NOMO-1 treated with dmso at 0.1 percent for 144 hours (cell line): ENCODE measurements around the gene TGFB1.
"Not testable (repeated sequence)": the region's sequence is repeated elsewhere in the genome, so short reads cannot be mapped to it uniquely, and the experiment has no call there.

Source experiments
- DNase-seq: peaks from one replicate; lab custom pipeline; 2025; ENCODE audit not compliant: unreplicated experiment; lab: John Stamatoyannopoulos, UW

The TGFB1 gene

DNA sequence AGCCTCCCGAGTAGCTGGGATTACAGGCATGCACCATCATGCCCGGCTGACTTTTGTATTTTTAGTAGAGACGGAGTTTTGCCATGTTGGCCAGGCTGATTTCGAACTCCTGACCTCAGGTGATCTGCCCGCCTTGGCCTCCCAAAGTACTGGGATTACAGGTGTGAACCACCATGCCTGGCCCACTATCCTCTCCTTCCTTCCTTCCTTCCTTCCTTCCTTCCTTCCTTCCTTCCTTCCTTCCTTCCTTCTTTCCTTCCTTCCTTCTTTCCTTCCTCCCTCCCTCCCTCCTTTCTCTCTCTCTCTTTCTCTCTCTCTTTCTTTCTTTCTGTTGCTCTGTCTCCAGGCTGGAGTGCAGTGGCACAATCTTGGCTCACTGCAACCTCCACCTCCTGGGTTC, 17.4 kb upstream of the TGFB1 start:
- not testable (repeated sequence) for DNase-seq

DNA sequence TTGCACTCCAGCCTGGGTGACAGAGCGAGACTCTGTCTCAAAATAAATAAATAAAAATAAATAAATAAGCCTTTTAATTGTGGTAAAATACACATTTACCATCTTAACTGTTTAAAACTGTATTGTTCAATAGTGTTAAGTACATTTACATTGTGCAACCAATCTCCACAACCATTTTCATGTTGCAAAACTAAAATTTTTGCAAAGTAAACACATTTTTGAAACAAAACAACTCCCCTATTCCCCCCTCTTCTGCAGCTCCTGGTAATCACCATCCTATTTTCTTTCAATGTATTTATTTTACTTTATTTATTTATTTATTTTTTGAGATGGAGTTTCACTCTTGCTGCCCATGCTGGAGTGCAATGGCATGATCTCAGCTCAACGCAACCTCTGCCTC, 16.0 kb upstream of the TGFB1 start:
- DNase-seq, result no peak

DNA sequence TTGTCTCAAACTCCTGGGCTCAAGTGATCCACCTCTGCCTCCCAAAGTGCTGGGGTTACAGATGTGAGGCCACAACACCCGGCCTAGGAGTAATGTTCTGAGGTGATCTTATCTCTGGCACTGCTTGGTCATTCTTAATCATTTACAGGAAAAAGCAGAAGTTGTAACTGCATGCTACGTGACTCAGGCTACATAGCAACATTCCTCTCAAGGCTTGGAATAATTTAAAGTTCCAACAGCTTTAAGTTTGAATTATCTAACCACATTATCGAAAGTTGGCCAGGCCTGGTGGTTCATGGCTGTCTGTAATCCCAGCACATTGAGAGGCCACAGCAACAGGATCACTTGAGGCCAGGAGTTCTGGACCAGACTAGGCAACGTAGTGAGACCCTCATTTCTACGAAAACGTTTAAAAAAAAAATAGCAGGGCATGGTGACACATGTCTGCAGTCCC, 14.2 kb upstream of the TGFB1 start:
- peak; percentile 51 for DNase-seq

DNA sequence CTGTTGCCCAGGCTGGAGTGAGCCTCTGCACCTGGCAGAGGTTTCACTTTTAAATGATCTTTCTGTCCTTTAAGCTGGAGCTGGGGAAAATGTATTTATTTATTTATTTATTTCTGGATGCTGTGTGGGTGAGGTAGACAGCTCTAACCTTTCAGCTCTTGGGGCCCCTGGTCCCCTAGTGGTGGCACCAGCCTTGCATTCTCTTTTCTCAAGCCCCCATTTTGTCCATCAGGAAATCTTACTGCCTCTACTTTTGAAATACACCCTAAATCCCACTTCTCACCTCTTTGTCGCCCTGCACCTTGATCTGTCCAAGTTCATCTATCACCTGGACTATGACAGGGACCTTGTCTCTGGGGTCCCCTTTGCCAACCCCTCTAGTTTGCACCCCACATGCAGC, 12.4 kb upstream of the TGFB1 start:
- no peak for DNase-seq

DNA sequence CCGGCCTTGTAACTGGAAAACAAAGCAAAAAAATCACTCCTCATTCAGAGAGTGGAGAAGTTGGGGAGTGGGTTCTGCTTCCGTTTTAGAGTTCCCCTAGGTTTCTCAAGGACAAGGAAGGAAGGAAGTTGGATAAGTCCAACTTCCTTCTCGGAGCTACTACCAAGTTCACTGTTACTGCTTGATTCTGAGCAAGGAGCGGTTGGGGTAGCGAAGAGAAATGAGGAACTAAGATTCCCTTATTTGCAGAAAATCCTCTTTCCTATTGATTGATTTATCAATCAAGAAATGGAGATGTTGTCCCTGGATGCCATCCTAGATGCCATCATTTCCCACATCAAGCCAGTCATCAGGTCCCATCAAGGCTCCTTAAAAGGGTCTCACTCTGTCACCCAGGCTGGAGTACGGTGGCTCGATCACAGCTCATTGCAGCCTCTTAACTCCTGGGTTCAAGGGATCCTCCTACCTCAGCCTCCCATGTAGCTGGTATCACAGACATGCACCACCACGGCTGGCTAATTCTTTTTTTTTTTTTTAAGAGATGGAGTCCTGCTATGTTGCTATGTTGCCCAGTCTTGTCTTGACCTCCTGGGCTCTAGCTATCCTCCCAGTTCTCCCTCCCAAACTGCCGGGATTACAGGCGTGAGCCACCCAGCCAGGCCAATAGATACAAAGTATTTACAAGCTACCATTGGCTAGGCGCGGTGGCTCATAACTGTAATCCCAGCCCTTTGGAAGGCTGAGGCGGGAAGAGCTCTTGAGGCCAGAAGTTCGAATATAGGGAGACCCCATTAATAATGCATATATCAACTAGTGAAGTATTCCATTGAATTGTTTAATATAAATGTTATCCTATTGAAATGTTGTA, 11.0 kb upstream of the TGFB1 start:
- DNase-seq, result no peak

DNA sequence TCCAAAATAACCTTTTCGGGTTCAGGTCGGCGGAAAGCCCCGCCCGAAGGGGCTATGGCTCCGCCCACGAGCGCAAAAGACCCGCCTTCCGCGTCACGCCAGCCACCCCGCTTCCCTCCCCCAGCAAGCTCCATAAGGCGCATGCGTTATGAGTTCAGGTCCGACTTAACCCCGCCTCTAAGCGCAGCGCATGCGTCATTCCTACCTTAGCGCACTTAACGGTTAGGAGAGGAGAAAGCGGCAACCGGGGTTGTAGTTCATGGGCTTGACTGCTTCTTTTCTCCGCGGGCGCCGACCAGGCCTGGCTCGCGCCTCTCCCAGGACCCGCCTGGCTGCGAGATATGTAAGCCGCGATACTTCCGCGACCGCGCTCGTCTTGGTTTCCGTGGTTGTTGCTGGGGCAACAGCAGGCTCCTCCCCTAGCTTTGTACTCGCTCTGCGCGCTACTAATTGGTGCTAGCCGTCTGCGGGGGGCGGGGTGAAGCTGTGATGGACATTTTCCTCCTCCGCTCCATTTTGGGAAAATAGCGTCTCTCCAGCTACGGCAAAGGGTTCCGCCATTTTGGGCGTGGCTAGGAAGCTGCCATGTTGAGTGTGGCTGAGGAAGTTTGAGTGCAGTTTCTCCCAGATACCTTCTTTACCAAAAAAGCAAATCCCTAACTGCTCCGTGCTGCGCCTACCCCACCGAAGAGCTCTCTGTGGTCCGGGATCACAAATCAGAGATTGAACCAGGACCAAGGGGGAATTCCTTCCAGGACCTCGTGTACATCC, 10.2 kb upstream of the TGFB1 start, which contains the start of gene B9D2:
Gene B9D2, minus strand, starts transcription at position 397 of the 771 bp plus-strand sequence. CDS start 630 bp downstream, outside the sequence.
- DNase-seq, result peak; percentile 97

DNA sequence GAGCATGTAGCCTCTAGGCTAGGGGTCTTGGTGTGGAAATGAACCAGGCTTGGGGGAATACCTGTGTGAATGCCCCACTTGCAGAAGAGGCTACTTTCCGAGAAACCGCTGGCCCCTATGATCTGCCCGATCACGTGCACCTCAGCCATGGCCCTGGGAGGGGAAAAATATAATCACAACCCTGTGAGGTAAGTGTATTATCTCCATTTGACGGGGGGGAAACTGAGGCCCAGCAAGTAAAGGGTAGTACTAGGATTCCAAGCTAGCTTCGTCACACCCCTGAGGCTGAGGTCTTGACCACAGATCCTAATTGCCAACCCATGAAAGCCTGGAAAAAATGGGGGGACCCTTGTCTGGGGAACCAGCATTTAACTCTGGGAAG, 9.6 kb upstream of the TGFB1 start:
- no peak for DNase-seq

DNA sequence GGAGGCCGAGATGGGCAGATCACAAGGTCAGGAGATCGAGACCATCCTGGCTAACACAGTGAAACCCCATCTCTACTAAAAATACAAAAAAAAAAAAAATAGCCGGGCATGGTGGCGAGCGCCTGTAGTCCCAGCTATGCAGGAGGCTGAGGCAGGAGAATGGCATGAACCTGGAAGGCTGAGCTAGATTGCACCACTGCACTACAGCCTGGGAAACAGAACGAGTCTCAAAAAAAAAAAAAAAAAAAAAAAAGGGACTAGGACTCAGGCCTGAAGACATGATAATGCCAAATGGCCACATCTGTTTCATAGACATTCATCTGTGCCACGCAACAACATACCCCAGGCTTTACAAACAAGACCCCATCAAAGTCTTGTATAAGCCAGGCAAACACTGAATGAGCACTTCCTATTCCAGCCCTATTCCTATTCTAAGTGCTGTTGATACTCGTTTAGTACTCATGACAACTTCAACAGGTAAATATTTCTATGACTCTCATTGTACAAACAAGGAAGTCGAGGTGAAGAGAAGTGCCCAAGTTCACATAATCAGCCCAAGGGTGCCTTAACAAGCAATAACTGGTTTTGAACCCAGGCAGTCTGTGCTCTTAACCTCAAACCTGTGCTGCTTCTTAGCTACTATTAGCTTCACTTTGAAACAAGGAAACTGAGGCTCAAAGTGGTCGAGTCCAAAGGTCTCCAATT, 8.6 kb upstream of the TGFB1 start:
- no peak for DNase-seq

DNA sequence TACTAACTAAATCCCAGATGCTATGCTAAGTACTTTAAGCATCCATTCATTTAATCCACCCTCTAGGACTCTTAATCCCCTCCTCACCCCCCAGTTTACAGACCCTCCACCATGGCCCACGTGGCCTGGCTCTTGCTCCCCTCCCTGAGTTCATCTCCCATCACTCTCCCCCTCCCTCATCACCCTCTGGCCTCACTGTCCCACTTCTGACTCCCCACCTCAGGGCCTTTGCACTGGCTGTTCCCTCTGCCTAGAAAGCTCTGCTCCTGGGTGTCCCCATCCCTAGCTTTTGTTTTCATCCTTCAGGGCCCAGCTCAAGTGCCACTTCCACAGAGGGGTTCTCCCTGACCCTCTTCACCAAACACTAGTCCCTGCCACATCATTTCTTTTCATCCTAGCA, 6.0 kb upstream of the TGFB1 start:
- DNase-seq, result no peak

DNA sequence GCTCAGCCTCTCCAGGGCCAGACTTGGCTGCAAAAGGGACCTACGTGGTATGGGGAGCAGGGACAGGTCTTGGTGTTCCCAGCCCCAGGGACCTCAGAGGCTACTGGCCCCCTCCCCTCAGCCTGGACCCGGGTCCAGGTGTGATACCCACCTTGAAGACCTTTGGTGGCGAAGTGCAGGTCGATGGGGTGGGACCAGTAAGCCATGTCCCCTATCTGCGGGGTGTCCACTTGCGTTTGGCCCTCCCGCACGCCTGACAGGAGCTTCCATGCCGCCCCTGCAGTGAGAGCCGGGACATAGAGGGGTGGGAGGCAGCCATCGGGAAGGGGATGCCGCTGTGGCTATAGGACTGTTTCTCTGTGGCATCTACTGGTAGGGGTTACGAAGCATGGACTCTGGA, 4.0 kb upstream of the TGFB1 start:
- no peak for DNase-seq

DNA sequence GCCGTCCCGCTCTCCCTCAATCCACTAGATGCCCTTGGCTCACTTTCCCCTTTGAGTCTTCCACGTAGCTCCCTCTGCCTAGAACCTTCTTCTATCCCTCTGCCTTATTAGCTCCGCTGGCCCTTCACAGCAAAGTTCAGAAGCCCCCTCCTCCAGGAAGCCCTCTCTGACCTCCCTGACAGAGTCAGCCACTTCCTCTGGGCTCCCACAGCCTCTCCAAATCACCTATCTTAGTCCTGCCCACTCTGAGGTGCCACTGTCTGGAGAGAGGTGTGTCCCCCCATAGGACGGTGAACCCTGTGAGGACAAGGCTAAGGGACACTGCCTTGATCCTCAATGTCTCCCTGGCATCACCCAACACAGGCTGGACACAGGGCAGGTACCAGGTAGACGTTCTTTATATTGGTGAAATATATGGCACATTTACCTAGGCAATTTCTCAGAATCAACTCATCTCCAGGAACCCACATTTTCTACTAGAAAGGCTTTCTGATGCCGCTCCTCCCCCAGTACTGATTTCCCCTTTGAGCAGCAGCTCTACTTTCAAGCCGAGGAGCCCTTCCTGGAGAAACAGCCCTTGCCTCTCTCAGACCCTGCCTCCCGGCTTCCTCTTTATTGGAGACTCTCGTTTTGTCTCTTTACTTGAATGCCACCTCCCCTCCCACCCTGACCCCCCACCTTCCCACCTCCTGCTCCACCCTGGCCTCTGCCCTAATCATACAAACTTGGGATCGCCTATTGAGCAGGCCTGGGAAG, 3.4 kb upstream of the TGFB1 start:
- DNase-seq, result no peak

DNA sequence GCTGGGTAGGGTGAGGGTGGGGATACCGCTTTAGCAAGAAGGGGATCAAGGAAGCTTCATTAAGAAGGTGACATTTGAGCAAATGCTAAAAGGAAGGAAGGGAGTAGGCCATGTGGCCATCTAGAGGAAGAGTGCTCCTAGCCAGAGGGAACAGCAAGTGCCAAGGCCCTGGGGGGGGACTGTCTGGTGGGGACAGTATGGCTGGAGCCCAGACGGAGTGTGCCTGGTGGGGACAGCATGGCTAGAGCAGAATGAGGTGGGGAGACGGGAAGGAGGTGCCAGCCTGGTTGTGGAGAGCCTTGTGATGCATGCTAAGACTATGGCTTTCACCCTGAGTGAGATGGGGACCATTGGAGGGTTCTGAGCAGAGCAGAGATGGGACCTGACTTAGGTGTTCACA, 2.1 kb upstream of the TGFB1 start:
- DNase-seq, result no peak

DNA sequence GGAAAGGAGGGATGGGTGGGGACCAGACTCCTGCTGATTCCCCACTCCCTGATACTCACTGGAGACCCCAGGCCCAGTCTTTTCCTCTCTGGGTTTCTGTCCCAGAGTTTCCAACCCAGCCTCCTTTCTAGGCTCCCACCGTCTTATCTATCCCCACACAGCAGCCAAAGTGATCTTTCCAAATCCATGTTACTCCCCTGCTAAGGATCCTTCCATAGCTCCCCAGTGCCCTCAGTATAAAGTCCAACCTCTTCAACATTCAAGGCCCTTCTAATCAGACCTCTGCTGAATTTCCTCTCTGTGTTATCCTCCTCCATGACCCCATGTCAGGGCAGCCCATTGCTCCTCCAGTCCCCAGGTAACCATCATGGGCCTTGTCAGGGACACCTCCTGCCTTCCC, 1.3 kb upstream of the TGFB1 start:
- DNase-seq, result no peak

DNA sequence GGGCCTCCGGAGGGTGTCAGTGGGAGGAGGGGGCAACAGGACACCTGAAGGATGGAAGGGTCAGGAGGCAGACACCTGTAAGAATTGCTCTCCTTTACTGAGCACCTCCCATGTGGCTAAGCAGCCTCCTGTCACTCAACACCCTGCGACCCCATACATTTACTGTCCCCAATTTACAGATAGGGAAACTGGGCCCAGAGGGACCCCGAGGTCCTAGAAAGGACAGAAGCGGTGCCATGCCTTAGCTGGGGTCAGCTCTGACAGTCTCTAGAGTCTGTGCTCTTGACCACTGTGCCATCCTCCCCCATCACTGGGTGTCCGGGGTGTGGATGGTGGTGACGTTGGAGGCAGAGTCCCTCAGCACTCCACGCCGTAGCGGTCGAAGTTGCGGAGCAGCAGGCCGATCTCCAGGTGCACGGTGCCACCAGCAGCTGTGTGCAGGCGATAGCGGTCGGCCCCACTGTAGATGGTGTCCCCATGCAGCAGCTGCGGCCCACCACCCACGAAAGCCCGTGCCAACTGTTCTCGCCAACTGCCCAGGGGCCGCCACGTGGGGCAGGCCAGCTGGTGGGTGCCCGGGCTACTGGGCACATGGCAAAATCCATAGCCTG, 726 bp upstream of the TGFB1 start:
- no peak for DNase-seq

DNA sequence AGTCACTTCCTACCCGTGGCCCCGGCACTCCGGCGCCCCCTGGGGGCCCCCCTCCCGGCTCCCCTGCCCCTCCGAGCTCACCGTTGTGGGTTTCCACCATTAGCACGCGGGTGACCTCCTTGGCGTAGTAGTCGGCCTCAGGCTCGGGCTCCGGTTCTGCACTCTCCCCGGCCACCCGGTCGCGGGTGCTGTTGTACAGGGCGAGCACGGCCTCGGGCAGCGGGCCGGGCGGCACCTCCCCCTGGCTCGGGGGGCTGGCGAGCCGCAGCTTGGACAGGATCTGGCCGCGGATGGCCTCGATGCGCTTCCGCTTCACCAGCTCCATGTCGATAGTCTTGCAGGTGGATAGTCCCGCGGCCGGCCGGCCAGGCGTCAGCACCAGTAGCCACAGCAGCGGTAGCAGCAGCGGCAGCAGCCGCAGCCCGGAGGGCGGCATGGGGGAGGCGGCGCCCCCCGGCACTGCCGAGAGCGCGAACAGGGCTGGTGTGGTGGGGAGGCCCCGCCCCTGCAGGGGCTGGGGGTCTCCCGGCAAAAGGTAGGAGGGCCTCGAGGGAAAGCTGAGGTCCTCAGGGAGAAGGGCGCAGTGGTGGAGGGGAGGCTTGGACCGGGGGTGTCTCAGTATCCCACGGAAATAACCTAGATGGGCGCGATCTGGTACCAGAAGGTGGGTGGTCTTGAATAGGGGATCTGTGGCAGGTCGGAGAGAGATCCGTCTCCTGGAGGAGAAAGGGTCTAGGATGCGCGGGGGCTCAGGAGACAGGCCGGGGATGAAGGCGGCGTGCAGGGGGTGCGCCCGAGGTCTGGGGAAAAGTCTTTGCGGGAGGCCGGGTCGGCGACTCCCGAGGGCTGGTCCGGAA, 885 bp downstream of the TGFB1 start:
- DNase-seq, result peak; percentile 77

DNA sequence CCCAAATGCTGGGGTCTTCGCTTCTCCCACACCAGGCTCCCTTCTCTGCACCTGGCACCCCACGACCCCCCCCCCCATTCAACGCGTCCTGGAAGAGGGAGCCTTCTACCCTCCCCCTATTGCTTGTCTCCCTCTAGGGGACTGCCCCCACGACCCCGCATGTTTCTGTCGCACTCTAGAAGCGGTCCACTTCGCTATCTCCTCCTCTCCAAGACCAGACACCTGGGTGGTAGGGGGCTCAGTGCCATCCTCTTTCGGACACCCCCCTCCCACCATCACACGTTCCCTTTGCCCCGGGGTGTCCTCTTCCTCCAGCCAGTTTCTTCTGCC, 1.5 kb downstream of the TGFB1 start:
- no peak for DNase-seq

DNA sequence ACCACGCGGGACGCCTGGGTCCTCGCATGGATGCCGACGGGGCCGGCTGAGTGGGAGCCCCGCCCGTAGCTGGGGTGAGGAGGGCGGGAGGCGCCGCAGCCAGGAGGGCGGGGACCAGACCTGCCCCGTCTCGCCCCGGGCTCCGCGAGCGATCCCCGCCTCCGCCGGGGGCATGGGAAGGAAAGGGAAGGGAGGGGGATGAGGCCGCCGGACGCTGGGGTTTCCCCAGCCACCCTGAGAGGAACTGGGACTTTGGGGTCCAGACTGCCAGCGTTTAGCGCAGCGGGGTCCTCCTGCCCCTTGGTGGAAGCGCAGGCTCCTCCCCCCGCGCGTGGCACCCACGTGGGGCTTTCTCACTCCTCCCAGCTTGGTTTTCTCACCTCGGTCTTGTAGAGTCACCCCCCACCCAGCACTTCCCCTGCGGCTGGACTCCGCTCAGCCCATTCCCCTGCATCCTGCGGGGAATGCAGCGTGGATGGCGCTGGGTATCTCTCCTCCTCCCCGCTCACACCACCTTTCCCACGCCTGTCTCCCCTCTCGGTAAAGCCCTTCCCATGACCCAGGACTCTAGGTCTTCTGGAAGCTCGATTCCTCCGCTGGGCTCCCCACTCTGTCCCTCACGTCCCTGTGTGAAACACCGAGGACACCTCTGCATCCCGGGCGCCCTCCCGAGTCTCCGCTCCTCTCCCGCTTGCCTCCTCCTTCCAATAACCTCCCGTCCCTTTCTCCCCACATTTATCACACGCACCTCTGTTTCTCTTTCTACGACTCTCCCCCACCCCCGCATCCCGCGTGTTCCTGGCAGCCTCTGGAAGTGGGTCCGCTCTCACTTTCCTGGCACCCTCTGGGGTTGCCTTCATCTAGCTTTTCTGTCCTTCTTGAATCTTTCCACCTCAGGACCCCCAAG, 2.1 kb downstream of the TGFB1 start:
- DNase-seq, result peak; percentile 59

DNA sequence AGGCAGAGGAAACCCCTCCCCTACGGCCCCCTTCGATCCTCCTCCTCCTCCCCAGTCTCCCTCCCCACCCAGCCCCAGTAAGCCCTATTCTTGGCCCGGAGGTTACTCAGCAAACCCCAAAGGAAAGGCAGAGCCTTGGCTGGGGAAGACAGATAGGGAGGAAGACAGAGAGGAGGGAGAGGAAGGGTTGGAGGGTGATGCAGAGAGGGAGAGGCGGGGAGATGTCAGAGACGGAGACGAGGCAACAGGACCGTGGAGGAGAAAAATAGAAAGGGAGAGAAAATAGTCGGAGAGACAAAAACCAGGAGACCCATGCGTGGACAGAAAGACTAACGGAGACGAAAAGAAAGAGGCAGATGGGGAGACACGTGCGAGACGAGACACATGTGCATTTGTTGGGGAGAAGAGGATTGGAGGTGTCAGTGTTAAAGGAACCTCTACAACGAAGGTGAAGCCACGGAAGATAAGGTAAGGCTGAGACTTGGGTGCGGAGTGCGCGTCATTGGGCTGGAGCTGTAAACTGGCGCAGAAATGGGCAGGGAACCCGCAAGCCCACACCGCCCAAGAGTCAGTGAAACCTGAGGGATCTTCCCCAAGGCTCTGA, 2.9 kb downstream of the TGFB1 start:
- no peak for DNase-seq
